ENCODE results near the gene SPDYC. TPM values are rescaled to one million over a fixed set of nuclear protein-coding genes. Genes with fewer than 3 reads are reported as not detected.

The SPDYC gene
- total and polyA plus RNA-seq, 2 of the 13 experiments (the other 11 are each of a cell fraction or from before 2014, with no cell fraction given) = 0.15 to 0.33 TPM

DNA sequence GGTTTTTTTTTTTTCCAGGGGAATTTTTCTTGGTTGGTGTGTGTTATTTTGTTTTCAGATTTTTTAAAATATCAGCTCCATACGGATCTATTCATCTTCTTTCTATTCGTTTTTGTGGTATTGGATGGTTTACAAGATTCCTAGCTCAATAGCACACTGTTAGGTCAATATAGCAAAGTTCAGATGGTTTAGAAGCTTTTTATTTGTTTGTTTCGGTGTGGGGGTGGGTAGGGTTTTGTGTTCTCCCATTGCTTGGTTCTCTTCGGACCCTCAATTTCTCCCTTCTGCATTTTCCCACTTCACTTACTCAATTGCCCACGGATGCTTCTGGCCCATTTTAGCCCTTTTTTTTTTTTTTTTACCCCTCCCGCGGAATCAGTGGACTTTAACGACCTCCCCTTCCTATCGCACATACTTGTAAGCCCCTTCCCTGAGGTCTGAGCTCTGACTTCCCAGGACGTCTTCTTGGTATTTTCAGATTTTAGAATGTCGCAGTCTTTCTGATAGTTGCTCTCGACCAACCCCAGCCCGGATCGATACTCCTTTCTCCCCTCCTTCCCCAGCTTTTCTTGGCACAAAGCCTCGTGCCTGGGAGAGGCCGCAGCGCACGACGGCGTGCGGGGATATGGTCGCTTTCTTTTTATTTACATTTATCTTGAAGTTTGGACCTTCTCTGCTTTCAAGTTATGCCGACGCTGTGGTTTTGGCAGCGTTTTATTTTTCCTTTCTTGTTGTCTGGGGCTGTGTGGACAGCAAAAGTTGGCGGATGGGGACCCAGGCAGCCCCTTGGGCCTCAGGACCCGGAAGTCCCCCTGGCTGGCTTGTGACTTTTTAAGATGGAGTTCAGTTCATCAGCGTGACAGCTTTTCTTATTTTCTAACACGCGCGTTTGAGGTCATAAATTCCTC is 4.4 kb upstream of the SPDYC start (continued):
- TF ChIP-seq ZNF609 (CRISPR knock-in tag; IDR thresholded peaks at IDR 0.05; ENCODE audit: borderline replicate concordance) (peak; percentile 39; the same call in 1 of the 2 replicates), HOXA3 (CRISPR knock-in tag; IDR thresholded peaks at IDR 0.05) (peak; percentile 74), ZKSCAN5 (CRISPR knock-in tag; IDR thresholded peaks at IDR 0.05) (no peak), SNRNP70 (IDR thresholded peaks at IDR 0.05; ENCODE audit: low read depth, low read length) (no peak), EHMT2 (IDR thresholded peaks at IDR 0.05; ENCODE audit: borderline replicate concordance, low read depth, low read length) (no peak), HOXA5 (CRISPR knock-in tag; IDR thresholded peaks at IDR 0.05) (no peak), YY1 (IDR thresholded peaks at IDR 0.05; ENCODE audit: insufficient read depth, insufficient replicate concordance, low read depth, low read length) (peak; percentile 78), MYPOP (CRISPR knock-in tag; IDR thresholded peaks at IDR 0.05) (no peak), ZNF496 (CRISPR knock-in tag; IDR thresholded peaks at IDR 0.05; ENCODE audit: insufficient replicate concordance) (no peak), POGZ (CRISPR knock-in tag; IDR thresholded peaks at IDR 0.05) (0 out of 2 replicates have a peak, but pooled peaks have one; percentile 8), RELA (CRISPR knock-in tag; IDR thresholded peaks at IDR 0.05) (no peak), ZFP90 (CRISPR knock-in tag; IDR thresholded peaks at IDR 0.05; ENCODE audit: borderline replicate concordance) (no peak), NFATC3 (CRISPR knock-in tag; IDR thresholded peaks at IDR 0.05) (no peak), ZNF547 (CRISPR knock-in tag; IDR thresholded peaks at IDR 0.05) (peak; percentile 66; the same call in 1 of the 2 replicates), SP4 (CRISPR knock-in tag; IDR thresholded peaks at IDR 0.05) (peak; percentile 50; the same call in 1 of the 2 replicates), RFX1 (IDR thresholded peaks at IDR 0.05) (no peak), TMF1 (CRISPR knock-in tag; IDR thresholded peaks at IDR 0.05; ENCODE audit: low read depth) (no peak), ZNF317 (CRISPR knock-in tag; IDR thresholded peaks at IDR 0.05) (no peak), SALL2 (CRISPR knock-in tag; IDR thresholded peaks at IDR 0.05) (no peak), ZNF749 (CRISPR knock-in tag; IDR thresholded peaks at IDR 0.05; ENCODE audit: borderline replicate concordance) (no peak)
- TF ChIP-seq, protein P1, sequence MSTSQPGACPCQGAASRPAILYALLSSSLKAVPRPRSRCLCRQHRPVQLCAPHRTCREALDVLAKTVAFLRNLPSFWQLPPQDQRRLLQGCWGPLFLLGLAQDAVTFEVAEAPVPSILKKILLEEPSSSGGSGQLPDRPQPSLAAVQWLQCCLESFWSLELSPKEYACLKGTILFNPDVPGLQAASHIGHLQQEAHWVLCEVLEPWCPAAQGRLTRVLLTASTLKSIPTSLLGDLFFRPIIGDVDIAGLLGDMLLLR (CRISPR knock-in tag; IDR thresholded peaks at IDR 0.05) = no peak
- TF ChIP-seq, protein P2, sequence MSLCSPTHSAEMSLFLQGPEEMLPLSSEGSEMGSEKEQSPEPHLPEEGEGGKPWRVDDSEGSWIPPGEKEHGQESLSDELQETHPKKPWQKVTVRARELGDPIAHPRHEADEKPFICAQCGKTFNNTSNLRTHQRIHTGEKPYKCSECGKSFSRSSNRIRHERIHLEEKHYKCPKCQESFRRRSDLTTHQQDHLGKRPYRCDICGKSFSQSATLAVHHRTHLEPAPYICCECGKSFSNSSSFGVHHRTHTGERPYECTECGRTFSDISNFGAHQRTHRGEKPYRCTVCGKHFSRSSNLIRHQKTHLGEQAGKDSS (CRISPR knock-in tag; IDR thresholded peaks at IDR 0.05; ENCODE audit: borderline replicate concordance, low read depth) = 0 out of 2 replicates have a peak, but pooled peaks have one; percentile 24

Data from HepG2 (cell line).